GM19023 (cell line): Measurements from ENCODE around the gene IFNA5.
A peak's percentile ranks its signal among the peaks of the same experiment; 100 is the strongest.

Experiments used
- ATAC-seq: cut with Tn5 transposase; IDR thresholded peaks from one replicate; pipeline ENCODE4 v1.9.1; 2021; ENCODE audit warnings: mild to moderate bottlenecking, moderate library complexity; ENCODE audit not compliant: unreplicated experiment

Gene IFNA5

DNA sequence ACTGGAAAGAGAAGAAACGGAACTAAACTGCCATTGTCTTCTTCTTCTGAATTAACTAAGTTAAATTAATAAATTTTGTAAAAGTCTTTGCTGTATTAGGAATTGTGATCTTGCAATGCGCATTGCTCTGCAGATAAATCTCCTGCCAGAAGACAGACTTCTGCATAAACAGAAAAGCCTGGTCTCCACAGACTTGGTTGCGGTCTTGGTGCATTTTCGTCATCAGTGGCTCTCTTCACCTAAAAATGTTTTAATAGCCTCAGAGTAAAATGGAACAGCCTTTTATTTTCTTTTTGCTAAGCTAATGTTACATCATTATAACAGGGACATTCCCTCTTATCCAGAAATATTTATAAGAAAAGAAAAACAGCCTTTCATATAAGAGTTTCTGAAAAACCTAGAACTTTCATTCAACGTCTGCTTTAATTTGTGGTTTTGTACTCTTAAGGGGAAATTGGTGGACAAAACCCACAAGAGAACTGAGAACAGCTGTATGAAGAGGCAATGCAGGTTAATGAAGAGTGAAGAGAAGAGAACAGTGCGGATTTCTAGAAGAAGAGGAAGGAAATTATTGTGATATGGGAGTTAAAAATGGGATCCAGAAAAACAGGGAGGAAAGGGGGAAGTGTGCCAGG is 10.1 kb downstream of the IFNA5 start:
- ATAC-seq: peak; percentile 82

DNA sequence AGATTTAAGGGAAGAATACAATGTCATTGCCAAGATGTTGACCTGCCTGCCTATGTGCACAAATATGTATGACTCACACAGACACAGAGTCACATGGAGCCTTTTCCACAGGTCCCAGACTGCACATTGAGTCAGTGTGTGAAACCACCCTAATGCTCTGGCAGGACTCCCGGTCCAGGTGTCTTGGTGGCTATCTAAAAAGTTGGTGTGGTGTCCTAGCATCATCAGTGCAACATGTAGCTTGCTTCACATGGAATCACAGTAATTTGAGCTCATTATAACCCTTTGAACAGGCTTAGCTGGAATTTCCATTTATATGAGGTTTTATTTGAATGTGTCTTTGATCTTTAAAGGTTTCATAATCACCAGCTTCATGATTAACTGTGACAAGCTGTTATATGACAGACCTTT is 10.7 kb downstream of the IFNA5 start:
- no peak for ATAC-seq

DNA sequence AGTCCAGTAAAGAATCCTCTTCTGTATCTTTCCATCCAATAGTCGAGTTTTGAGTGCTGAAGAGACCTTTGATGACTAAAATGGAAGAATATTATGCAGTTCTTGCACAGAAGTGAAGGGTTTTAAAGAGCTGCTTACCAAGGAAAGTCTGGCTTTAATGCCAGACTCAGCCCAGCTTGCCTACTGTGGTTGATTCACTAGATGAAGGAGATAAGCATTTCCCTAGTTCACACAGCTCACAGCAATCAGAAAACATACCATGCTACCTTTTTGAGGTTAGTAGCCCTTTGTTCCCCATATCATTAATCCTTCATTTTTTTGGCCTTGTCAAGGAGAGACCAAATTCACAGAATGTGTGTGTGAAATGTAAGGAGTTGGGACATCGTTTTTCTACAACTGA is 15.3 kb downstream of the IFNA5 start:
- no peak for ATAC-seq

DNA sequence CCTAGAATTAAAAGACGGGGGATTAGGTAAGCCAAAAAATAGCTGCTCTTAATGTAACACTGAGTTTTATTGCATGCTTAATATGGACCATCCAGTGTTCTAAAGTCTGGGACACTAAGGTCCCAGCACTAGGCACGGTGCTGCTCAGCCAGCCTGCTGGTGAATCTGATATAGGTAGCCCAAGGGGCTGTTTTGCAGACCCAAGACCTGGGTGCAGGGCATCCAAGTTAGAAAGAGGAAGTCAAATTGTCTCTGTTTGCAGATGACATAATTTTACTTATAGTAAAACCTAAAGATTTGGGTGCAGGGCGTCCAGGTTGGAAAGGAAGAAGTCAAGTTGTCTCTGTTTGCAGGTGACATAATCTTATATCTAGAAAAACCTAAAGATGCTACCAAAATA is 17.8 kb downstream of the IFNA5 start:
- no peak for ATAC-seq

DNA sequence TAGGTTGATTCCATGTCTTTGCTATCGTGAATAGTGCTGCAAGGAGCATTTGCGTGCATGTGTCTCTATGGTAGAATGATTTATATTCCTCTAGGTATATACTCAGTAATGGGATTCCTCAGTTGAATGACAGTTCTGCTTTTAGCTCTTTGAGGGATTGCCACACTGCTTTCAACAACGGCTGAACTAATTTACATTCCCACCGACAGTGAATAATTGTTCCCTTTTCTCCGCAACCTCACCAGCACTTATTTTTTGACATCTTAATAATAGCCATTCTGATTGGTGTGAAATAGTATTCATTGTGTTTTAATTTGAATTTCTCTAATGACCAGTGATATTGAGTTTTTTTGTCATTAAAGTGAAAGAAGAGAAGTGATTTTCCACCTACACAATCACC is 18.5 kb downstream of the IFNA5 start:
- ATAC-seq: no peak

GRCh38 chr9:21286099-21286498 is 19.0 kb downstream of the IFNA5 start:
- ATAC-seq: no peak

GRCh38 chr9:21281275-21281674 is 23.8 kb downstream of the IFNA5 start:
- no peak for ATAC-seq

- no peak for ATAC-seq
Observed at GRCh38 chr9:21268347-21268657, 36.8 kb downstream of the IFNA5 start.

GRCh38 chr9:21267485-21268346 is 37.4 kb downstream of the IFNA5 start:
- ATAC-seq: no peak

DNA sequence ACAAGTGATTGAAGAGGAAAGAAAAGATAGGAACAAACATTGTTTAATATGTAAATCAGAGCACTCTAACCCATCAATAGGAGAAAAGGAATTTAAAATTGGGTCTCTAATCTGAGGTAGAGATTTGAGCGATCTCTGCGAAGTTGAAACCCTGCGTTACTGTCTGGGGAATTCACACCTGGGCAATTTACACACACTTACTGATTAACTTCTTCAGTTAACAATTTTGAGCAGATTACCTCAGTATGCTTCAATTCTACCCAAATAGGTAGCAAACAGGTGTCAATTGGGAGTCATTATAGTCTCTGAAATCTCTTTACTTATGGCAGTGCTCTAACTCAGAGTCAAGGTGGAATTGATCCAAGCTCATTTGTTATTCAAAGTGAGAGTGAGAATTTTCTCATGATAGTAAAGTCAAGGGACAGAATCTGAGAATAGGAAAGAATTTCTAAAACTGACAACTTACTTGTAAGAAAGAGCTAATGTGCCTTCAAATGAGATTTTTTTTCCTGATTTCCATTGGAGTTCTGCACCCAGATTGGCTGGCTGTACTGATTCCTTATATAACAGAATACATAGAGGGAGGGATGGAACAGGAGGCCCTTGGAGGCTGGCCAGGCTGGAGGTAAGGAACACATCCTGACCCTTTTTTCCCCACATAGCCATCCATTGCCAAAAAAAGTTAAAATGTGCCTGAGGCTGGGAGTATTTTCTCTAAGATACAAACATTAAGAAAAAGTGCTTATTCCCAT is 38.2 kb downstream of the IFNA5 start:
- no peak for ATAC-seq

DNA sequence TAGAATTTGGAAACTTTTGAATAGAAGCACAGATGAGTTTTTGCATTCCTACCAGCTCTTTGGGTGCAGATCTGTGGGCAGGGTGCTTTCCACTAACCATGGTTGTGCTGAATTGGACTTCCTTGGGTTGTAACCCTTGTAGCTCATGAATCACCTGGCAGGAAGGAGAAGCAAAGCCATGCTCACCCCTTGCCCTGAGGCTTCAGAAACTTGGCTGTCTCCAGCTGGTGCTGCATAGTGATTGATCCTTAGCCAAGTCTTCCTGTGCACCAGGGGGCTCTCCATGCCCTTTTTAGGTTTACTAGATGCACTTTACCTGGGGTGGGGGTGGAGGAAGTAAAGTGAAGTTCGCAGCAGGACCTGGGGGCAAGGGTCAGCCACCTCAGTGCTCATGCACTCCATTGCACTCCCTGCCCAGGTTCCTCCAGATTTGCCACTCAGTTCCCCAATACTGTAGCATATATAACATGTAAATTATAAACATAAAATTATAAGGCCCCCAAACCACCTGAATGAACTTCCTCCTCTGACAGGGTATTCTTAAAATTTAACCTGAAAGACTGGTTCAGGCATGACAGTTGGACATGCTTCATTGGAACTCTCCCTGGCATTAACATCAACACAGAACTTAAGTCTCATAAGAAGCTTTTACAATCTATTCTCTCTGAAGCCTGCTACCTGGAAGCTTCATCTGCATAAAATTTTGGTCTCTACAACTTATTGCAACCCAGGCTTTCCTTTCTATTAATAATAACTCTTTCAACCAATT is 39.5 kb downstream of the IFNA5 start:
- peak; percentile 54 for ATAC-seq

GRCh38 chr9:21255538-21256212 is 49.4 kb downstream of the IFNA5 start:
- peak; percentile 44 for ATAC-seq
